Activated CD4-positive, alpha-beta T cell treated with anti-CD3 and anti-CD28 coated beads for 24 hours (primary cell): ENCODE measurements around the gene TTLL8.

Source experiments
- DNase-seq, 2 donors: peaks; one replicate each; pipeline ENCODE4 v3.0.0-alpha.2; 2020; ENCODE audit warnings: low read depth in 2 of 2

The TTLL8 gene

GRCh38 chr22:50083462-50084079 lies 25.5 kb upstream of the TTLL8 start:
- DNase-seq, result no peak

GRCh38 chr22:50082961-50083461 lies 24.9 kb upstream of the TTLL8 start:
- no peak for DNase-seq

- DNase-seq, result no peak
Measured at GRCh38 chr22:50082197-50082715, 24.2 kb upstream of the TTLL8 start.

GRCh38 chr22:50081426-50082196 lies 23.5 kb upstream of the TTLL8 start:
- DNase-seq, result no peak

- DNase-seq, result no peak
Measured at GRCh38 chr22:50080077-50080465, 22.0 kb upstream of the TTLL8 start.

- no peak for DNase-seq
Measured at GRCh38 chr22:50078761-50079160, 20.7 kb upstream of the TTLL8 start.

- no peak for DNase-seq
Measured at GRCh38 chr22:50078246-50078645, 20.1 kb upstream of the TTLL8 start.

GRCh38 chr22:50076646-50077535 lies 18.8 kb upstream of the TTLL8 start:
- no peak for DNase-seq

GRCh38 chr22:50074551-50075530 lies 16.7 kb upstream of the TTLL8 start:
- no peak for DNase-seq

- no peak for DNase-seq
Measured at GRCh38 chr22:50074056-50074455, 16.0 kb upstream of the TTLL8 start.

GRCh38 chr22:50072714-50073538 lies 14.8 kb upstream of the TTLL8 start:
- DNase-seq, result no peak

GRCh38 chr22:50072167-50072555 lies 14.1 kb upstream of the TTLL8 start:
- no peak for DNase-seq

- DNase-seq, result no peak
Measured at GRCh38 chr22:50071432-50072166, 13.5 kb upstream of the TTLL8 start.

- no peak for DNase-seq
Measured at GRCh38 chr22:50070366-50070765, 12.3 kb upstream of the TTLL8 start.

GRCh38 chr22:50068096-50068495 lies 10.0 kb upstream of the TTLL8 start:
- no peak for DNase-seq

GRCh38 chr22:50067244-50067643 lies 9.1 kb upstream of the TTLL8 start:
- DNase-seq, result no peak

GRCh38 chr22:50064453-50064852 lies 6.4 kb upstream of the TTLL8 start:
- no peak for DNase-seq

GRCh38 chr22:50063589-50064393 lies 5.7 kb upstream of the TTLL8 start:
- no peak for DNase-seq
